Amygdala (tissue), 56 donors: ENCODE measurements around the gene MIER2.
"Not testable (repeated sequence)": the region's sequence is repeated elsewhere in the genome, so short reads cannot be mapped to it uniquely, and the experiment has no call there.

Experiments used
- DNase-seq, 56 donors: peaks; one replicate each; lab custom pipeline; 2025; lab: John Stamatoyannopoulos, UW

Gene MIER2, protein sequence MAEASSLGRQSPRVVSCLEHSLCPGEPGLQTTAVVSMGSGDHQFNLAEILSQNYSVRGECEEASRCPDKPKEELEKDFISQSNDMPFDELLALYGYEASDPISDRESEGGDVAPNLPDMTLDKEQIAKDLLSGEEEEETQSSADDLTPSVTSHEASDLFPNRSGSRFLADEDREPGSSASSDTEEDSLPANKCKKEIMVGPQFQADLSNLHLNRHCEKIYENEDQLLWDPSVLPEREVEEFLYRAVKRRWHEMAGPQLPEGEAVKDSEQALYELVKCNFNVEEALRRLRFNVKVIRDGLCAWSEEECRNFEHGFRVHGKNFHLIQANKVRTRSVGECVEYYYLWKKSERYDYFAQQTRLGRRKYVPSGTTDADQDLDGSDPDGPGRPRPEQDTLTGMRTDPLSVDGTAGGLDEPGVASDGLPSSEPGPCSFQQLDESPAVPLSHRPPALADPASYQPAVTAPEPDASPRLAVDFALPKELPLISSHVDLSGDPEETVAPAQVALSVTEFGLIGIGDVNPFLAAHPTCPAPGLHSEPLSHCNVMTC

DNA sequence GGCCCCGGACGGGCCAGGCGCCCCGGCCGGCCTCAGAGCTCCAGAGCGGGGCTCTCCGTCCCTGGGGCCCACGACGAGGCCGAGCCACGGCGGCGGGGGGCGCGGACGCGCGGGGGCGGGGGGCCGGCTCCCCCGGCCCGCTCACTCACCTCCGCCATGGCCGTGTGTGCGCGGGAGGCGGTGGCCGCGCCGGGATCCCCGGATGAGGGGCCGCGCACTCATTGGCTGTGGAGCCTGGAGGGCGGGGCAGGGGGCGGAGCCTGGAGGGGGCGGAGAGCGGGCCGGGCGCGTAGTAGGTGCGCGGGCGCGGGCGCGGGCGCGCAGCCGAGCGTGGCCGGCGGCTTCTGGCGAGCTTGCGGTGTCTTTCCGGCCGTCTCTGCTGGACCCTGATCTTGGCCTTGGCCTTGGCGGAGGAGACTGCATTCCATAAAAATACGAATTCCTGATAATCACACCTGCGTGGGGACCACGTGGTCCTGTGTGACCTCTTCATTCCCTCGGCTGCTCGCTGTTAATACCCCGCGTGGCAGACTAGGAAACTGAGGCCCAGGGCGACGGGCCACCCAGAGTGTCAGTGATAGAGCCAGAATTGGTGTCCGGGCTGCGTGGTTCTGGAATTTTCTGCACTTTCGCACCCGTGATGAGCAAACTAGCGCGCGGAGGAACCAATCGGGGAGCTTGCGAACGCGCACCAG, at the start of gene MIER2:
Gene MIER2, minus strand, starts transcription at position 172 of the 695 bp plus-strand sequence. Its CDS starts 14 bp downstream, at position 158.
- DNase-seq, result peak; percentile 28 to 91 (median 78)

DNA sequence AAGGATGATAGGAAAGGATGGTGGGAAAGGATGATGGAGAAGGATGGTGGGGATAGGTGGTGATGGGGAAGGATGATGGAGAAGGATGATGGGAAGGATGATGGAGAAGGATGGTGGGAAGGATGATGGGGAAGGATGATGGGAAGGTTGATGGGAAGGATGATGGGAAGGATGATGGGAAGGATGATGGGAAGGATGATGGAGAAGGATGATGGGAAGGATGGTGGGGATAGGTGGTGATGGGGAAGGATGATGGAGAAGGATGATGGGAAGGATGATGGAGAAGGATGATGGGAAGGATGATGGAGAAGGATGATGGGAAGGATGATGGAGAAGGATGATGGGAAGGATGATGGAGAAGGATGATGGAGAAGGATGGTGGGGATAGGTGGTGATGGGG, 49.0 kb upstream of the MIER2 start:
- DNase-seq, result not testable (repeated sequence)

DNA sequence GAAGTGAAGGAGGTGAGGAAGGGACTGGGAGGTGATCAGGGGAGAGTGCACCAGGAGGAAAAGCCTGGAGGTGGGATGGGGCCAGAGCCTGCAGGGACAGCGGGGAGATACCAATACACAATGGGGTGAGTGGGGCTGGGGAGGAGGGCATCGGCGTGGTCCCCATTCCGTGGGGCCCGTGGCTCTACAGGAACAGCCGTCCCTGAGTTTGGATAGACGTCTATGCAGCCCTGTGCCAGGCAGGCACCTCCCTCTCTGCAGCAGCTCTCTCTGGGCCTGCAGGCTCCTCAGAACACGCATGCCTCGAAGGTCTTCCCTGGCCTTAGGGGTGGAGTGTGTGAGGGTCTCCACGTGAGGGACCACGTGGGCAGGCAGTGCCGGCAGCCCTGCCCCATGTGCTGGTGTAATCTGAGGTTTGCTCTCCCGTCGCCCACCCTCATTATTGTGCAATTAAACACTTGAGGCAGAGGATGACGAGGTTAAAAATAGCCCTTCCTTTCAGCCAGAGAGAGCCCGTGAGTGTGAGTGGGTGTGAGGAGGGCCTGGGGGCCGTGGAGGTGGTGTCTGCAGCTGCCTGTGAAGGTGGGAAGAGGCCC, 47.9 kb upstream of the MIER2 start:
- no peak for DNase-seq

DNA sequence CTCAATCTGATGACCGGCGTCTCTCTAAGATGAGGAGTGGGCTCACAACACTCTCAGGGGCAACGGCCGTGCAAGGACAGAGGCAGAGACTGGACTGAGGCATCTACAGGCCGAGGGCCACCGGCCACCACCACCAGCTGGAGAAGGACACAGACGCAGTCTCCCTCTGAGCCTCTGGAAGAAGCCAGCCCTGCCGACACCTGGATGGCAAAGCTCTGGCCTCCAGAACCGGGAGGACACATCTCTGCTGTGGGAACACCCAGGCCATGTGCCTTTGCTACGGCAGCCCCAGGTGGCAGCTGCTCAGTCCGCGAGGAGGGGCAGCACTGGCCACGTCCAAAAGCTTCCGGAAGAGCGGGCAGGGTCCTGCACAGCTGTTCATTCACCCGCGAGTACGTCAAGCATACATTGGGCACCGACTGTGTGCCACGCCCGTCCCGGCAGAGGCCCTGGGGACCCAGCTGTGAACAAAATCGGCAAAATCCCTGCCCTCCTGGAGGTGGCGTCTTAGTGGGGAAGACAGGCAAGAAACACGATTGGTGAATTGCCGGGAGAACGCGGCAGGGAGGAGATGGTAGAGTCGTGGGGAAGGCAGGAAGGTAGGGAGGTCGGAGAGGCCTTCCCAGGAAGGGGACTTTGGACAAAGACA, 47.3 kb upstream of the MIER2 start:
- no peak for DNase-seq

DNA sequence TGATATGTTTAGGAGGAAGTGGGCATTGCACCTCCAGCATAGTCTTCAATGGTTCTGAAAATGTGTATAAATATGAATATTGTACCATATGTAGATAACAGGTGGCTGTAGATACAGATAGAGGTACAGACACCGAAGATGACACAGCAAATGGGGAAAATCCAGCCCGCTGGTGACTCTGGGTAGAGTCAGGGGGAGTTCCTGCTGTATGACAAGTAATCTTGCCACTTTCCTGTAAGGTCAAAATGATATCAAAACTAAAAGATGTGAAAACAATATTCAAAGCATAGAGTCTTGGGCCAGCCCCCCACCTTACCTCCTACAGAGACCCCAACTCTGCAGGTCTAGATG, 46.6 kb upstream of the MIER2 start:
- DNase-seq, result no peak

DNA sequence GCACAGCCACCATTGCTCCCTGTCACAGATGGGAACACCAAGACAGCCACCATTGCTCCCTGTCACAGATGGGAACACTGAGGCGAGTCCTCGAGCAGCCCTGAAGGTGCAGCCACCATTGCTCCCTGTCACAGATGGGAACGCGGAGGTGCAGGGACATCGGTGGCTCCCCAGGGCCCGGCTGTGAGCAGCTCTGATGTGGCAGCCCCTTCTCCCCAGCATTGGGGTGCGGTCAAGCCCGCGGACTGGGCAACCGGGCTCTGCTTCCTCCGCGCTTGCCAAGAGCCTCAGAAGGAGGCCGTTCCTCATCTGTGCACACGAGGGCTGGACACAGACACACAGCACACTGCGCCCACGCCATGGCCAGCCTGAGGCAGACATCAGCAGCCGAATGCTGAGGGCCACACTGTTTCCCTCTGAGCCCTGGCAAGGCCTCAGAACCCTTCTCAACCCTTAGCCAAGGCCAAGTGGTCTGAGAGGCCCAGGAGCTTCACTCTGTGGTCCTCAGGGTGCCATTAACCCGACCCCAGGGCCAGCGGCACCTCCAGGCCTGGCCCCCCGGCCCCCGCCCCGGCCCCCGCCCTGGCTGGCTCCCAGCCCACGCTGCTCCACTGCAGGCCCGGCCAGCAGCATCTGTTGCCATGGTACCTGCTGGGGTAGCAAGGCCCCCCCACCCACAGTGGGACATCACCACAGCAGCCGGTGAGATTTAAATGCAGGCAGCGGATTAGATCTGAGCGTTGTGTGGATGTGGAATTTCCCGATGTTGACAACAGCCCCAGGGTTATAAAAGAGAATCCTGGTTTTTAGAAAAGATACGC, 46.0 kb upstream of the MIER2 start:
- no peak for DNase-seq

DNA sequence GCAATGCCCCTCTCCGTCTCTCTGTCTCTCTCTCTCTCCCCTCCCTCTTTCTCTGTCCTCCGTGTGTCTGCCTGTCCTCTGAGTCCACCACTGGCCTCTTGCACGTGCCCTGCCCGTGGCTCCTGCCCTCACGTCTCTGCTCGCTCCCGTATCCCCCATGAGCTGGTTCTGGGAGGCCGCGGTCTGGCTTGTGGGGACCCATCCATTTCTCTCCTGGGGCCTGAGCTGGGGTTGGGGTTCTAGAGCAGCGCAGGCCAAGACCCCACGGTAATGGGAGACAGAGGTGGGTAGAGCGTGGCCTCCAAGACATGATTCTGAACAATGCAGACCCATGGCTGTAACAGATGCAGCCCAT, 45.3 kb upstream of the MIER2 start:
- DNase-seq, result no peak

DNA sequence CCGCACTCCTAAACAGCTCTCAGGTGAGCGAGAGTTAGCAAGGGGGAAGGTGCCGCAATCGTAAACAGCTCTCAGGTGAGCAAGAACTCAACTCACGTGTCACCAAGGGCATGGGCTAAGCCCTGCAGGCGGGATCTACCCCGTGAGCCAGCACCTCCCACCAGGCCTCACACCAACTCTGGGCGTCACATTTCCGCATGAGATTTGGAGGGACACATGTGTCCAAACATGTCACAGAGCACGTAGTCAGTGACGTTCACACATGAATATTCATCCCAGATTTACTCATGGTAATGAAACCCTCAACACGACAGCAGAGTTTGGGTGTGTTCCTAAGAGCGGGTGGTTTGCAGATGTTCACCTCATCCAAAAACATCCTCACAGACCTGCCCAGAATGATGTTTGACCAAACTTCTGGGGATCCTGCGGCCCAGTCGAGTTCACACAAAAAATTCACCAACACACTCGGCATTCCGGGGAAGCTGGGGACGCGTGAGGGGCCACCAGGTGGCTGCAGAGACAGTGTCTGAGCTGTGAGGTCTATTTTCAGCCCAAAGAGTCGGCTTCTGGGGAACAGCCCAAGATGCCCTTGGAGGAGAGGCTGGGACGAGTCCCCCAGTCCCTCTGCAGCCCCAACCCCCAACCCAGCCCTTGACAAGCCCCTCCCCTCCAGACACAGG, 44.8 kb upstream of the MIER2 start:
- no peak for DNase-seq

DNA sequence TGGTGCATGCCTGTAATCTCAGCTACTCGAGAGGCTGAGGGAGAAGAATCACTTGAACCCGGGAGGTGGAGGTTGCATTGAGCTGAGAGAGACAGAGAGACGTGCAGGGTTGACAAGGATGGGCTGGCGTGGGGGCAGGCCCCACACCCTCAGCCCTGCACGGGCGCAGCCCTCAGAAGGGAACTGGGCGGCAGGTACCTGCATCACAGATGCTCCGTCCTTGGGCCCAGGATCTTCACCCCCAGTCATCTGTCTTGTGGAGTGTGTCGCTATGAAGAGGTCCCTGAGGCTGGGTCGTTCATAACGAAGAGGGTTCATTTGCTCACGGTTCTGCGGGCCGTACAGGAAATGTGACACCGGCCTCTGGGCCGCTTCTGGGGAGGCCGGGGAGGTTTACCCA, 44.1 kb upstream of the MIER2 start:
- DNase-seq, result no peak

DNA sequence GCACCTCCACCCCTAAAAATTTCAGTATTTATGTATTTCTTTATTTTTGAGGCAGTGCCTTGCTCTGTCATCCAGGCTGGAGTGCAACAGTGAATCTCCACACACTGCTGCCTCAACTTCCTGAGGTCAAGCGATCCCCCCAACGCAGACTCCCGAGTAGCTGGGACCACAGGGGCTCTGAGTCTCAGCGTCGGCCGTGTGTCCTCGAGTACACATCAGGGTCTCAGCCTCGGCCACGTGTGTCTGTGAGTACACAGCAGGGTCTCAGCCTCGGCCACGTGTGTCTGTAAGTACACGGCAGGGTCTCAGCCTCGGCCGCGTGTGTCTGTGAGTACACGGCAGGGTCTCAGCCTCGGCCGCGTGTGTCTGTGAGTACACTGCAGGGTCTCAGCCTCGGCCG, 43.2 kb upstream of the MIER2 start:
- DNase-seq, result no peak

DNA sequence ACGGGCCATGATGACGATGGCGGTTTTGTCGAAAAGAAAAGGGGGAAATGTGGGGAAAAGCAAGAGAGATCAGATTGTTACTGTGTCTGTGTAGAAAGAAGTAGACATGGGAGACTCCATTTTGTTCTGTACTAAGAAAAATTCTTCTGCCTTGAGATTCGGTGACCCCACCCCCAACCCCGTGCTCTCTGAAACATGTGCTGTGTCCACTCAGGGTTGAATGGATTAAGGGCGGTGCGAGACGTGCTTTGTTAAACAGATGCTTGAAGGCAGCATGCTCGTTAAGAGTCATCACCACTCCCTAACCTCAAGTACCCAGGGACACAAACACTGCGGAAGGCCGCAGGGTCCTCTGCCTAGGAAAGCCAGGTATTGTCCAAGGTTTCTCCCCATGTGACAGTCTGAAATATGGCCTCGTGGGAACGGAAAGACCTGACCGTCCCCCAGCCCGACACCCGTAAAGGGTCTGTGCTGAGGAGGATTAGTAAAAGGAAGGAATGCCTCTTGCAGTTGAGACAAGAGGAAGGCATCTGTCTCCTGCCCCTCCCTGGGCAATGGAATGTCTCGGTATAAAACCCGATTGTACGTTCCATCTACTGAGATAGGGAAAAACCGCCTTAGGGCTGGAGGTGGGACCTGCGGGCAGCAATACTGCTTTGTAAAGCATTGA, 42.2 kb upstream of the MIER2 start:
- DNase-seq, result not testable (repeated sequence)

DNA sequence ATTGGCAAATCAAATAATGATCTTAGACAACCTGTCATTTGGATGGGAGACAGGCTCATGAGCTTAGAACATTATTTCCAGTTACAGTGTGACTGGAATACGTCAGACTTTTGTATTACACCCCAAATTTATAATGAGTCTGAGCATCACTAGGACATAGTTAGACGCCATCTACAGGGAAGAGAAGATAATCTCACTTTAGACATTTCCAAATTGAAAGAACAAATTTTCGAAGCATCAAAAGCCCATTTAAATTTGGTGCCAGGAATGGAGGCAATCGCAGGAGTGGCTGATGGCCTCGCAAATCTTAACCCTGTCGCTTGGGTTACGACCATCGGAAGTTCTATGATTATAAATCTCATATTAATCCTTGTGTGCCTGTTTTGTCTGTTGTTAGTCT, 41.6 kb upstream of the MIER2 start:
- not testable (repeated sequence) for DNase-seq

DNA sequence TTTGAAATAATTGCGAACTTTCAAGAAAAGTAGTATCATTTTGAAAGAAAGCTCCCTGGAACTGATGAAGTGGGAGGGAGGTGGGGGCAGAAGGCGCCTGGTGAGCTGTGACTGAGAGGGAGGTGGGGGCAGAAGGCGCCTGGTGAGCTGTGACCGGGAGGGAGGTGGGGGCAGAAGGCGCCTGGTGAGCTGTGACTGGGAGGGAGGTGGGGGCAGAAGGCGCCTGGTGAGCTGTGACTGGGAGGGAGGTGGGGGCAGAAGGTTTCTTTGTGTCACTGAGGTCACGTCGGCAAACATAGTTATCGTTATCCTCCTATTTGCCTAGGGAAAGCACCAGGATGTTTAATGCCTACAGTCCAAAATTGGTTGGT, 40.2 kb upstream of the MIER2 start:
- DNase-seq, result no peak

DNA sequence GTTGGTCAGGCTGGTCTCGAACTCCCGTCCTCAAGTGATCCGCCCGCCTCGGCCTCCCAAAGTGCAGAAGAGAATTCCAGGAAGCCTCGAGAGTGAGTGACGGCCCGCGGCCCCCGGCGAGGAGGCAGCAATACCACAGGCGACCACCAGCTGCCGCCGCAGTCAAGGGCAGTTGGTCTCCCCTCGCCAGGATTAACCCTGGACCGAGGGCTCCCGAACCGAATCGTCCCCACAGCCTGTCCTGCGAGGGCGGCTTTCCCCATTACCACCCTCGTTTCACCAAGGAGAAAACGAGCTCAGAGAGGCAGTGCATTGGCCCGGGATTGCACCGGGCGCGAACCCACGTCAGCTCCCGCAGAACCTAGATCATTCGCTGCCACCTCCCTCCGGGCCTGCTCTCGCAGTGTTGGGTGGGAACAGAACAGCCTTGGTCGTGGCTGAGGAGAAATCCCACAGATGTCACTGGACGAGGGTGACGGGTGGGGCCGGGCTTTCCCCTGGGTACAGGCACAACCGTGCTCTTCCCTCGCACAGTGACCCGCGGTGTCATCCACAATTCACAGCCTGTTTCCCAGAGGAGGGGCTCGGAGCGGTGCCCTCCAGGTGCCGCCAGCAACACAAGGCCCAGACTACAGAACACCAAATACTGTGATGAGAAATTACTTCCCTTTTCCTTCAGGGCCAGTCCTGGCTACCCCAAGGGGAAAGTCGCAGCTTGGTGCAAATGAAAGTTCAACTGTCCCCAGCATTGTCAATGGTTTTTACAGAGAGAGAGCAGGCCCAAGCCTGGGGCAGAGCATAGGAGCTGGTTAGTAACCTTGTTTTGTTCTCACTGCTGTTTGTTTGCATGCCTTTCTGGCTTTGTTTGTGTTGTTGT, 39.6 kb upstream of the MIER2 start:
- peak in 13 of 56 donors; percentile 11 to 53 (median 22) for DNase-seq

DNA sequence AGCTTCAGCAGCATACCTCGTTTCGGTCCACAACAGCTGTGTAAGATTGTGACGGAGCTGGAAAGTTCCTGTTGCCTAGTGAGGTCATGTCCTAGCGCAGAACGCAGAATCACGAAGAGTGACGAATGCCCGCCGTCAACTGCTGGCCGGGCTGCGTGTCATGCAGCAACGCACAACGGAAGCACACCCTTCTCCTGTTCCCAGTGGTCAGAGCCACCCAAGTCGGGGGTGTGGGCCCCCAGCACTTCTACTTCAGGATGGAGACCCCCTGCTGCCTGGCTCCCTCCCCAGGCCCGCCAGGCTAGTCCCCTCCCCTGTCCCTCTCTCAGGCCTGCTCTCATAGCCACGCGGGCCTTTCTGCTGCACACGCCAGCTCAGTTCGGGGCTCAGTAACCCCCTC, 38.4 kb upstream of the MIER2 start:
- no peak for DNase-seq

DNA sequence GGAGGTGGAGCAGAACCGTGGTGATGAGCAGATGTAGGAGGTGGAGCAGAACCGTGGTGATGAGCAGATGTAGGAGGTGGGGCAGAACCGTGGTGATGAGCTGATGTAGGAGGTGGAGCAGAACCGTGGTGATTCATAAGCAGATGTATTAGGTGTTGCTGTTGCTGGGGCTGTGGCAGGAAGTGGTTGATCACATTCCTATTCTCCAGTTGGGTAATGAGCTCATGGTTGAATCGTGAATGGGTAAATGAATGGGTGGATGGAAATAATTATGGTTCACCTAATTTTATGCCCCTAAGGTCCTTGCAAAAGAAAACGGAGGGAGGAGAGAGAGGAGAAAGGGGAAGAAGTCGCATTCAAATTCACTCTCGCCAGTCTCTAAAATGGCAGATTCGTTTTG, 38.0 kb upstream of the MIER2 start:
- DNase-seq, result not testable (repeated sequence)

DNA sequence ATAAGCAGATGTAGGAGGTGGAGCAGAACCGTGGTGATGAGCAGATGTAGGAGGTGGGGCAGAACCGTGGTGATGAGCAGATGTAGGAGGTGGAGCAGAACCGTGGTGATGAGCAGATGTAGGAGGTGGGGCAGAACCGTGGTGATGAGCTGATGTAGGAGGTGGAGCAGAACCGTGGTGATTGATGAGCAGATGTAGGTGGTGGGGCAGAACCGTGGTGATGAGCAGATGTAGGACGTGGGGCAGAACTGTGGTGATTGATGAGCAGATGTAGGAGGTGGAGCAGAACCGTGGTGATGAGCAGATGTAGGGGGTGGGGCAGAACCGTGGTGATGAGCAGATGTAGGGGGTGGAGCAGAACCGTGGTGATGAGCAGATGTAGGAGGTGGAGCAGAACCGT, 37.3 kb upstream of the MIER2 start:
- not testable (repeated sequence) for DNase-seq

DNA sequence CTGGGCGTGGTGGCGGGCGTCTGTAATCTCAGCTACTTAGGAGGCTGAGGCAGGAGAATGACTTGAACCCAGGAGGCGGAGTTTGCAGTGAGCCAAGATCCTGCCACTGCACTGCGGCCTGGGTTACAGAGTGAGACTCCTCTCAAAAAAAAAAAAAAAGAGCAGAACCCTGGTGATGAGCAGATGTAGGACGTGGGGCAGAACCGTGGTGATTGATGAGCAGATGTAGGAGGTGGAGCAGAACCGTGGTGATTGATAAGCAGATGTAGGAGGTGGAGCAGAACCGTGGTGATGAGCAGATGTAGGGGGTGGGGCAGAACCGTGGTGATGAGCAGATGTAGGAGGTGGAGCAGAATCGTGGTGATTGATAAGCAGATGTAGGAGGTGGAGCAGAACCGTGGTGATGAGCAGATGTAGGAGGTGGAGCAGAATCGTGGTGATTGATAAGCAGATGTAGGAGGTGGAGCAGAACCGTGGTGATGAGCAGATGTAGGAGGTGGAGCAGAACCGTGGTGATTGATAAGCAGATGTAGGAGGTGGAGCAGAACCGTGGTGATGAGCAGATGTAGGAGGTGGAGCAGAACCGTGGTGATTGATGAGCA, 36.1 kb upstream of the MIER2 start:
- DNase-seq, result not testable (repeated sequence)
